ENCODE data around the gene POLE. TPM values are rescaled to one million over a fixed set of nuclear protein-coding genes. Genes with fewer than 3 reads are reported as not detected.
A peak's percentile ranks its signal among the peaks of the same experiment; 100 is the strongest.

The POLE gene
- total and polyA plus RNA-seq, 2 donors (not counting 1 experiment from before 2014, with no cell fraction given): 6.2 to 9.6 TPM

GRCh38 chr12:132623072-132623869 lies 63.9 kb downstream of the POLE start:
- Histone ChIP-seq H3K36me3 (ENCODE audit: control insufficient read depth, insufficient read depth, low read length) (peaks cover 13% of the 10 kb centered on the region), H3K4me1 (ENCODE audit: control insufficient read depth, extremely low read depth, insufficient read depth, low read length) (peaks cover 14% of the 10 kb centered on the region), H3K9me3 (ENCODE audit: control insufficient read depth, insufficient read depth, low read depth, low read length) (no peaks in the 10 kb centered on the region), H3K9ac (ENCODE audit: insufficient read depth, low read length) (peak overlapping the region; percentile 30), H3K79me2 (ENCODE audit: control insufficient read depth, insufficient read depth, low read length) (no peaks in the 10 kb centered on the region), H3K4me2 (ENCODE audit: extremely low read depth, insufficient read depth, low read length) (peak overlapping the region; percentile 72), H3K4me3 (replicated peaks in 1 of 4; ENCODE audit: control extremely low read depth in 1 of 4, insufficient read depth in 1 of 4, low read depth in 3 of 4, low read length in 4 of 4) (no peak overlapping the region), H3K27me3 (ENCODE audit: control insufficient read depth, insufficient read depth, low read length) (peaks cover 6% of the 10 kb centered on the region), H4K20me1 (ENCODE audit: control insufficient read depth, extremely low read depth, insufficient read depth, low read length) (no peaks in the 10 kb centered on the region), H3K27ac (ENCODE audit: insufficient read depth, low read length) (peak overlapping the region; percentile 61), H2AFZ (ENCODE audit: low read length) (peak overlapping the region; percentile 32)
- DNase-seq (ENCODE audit: low read depth in 2 of 2): no peak
- TF ChIP-seq CTCF (conservative IDR thresholded peaks at IDR 0.05 in 1 of 2, IDR thresholded peaks at IDR 0.05 in 1 of 2; ENCODE audit: low read depth in 1 of 2, low read length in 2 of 2): no peak
- no peak for TF ChIP-seq EZH2 (IDR thresholded peaks at IDR 0.05; ENCODE audit: low read length, missing control alignments)

- H3K36me3 ChIP-seq (ENCODE audit: control insufficient read depth, insufficient read depth, low read length): peaks cover 13% of the 10 kb centered on the region
- H3K4me3 ChIP-seq (replicated peaks in 1 of 4; ENCODE audit: control extremely low read depth in 1 of 4, insufficient read depth in 1 of 4, low read depth in 3 of 4, low read length in 4 of 4): no peak overlapping the region
- no peaks in the 10 kb centered on the region for H3K79me2 ChIP-seq (ENCODE audit: control insufficient read depth, insufficient read depth, low read length)
- H3K4me1 ChIP-seq (ENCODE audit: control insufficient read depth, extremely low read depth, insufficient read depth, low read length): peaks cover 14% of the 10 kb centered on the region
- TF ChIP-seq EZH2 (IDR thresholded peaks at IDR 0.05; ENCODE audit: low read length, missing control alignments): no peak
- H3K27me3 ChIP-seq (ENCODE audit: control insufficient read depth, insufficient read depth, low read length): peaks cover 13% of the 10 kb centered on the region
- H3K9me3 ChIP-seq (ENCODE audit: control insufficient read depth, insufficient read depth, low read depth, low read length): no peaks in the 10 kb centered on the region
- H3K4me2 ChIP-seq (ENCODE audit: extremely low read depth, insufficient read depth, low read length): peak overlapping the region; percentile 72
- H3K27ac ChIP-seq (ENCODE audit: insufficient read depth, low read length): peak overlapping the region; percentile 61
- no peaks in the 10 kb centered on the region for H4K20me1 ChIP-seq (ENCODE audit: control insufficient read depth, extremely low read depth, insufficient read depth, low read length)
- H2AFZ ChIP-seq (ENCODE audit: low read length): peak overlapping the region; percentile 32
- H3K9ac ChIP-seq (ENCODE audit: insufficient read depth, low read length): no peak overlapping the region
- peak; percentile 83 to 86 for DNase-seq (ENCODE audit: low read depth in 2 of 2)
Observed at GRCh38 chr12:132622437-132623071, 64.6 kb downstream of the POLE start.

- Histone ChIP-seq H4K20me1 (ENCODE audit: control insufficient read depth, extremely low read depth, insufficient read depth, low read length) (no peaks in the 10 kb centered on the region), H3K27me3 (ENCODE audit: control insufficient read depth, insufficient read depth, low read length) (peaks cover 20% of the 10 kb centered on the region), H3K4me3 (replicated peaks in 1 of 4; ENCODE audit: control extremely low read depth in 1 of 4, insufficient read depth in 1 of 4, low read depth in 3 of 4, low read length in 4 of 4) (no peak overlapping the region), H3K27ac (ENCODE audit: insufficient read depth, low read length) (peak overlapping the region; percentile 23), H3K4me2 (ENCODE audit: extremely low read depth, insufficient read depth, low read length) (peak overlapping the region; percentile 72), H3K4me1 (ENCODE audit: control insufficient read depth, extremely low read depth, insufficient read depth, low read length) (peaks cover 14% of the 10 kb centered on the region), H3K9me3 (ENCODE audit: control insufficient read depth, insufficient read depth, low read depth, low read length) (no peaks in the 10 kb centered on the region), H3K36me3 (ENCODE audit: control insufficient read depth, insufficient read depth, low read length) (peaks cover 13% of the 10 kb centered on the region), H3K9ac (ENCODE audit: insufficient read depth, low read length) (no peak overlapping the region), H2AFZ (ENCODE audit: low read length) (peak overlapping the region; percentile 7), H3K79me2 (ENCODE audit: control insufficient read depth, insufficient read depth, low read length) (no peaks in the 10 kb centered on the region)
- DNase-seq (ENCODE audit: low read depth in 2 of 2): no peak
- TF ChIP-seq CTCF (conservative IDR thresholded peaks at IDR 0.05 in 1 of 2, IDR thresholded peaks at IDR 0.05 in 1 of 2; ENCODE audit: low read depth in 1 of 2, low read length in 2 of 2): no peak
- no peak for TF ChIP-seq EZH2 (IDR thresholded peaks at IDR 0.05; ENCODE audit: low read length, missing control alignments)
Observed at GRCh38 chr12:132621657-132622435, 65.3 kb downstream of the POLE start.

Data from fibroblast of lung (primary cell).